HFF-Myc (cell line): ENCODE data around the gene ACHE.

Experiments used
- DNase-seq: peaks from one replicate; pipeline ENCODE4 v3.0.0-alpha.2; 2011; ENCODE audit warnings: low read depth; ENCODE audit errors: extremely low read depth
- H3K4me3 ChIP-seq: replicated peaks from 2 replicates; pipeline ENCODE4 v1.5.1; 2011; ENCODE audit warnings: low read depth, mild to moderate bottlenecking, control low read depth, low read length
- CTCF ChIP-seq: IDR thresholded peaks from 2 replicates; pipeline ENCODE4 v1.5.1; 2012; ENCODE audit warnings: mild to moderate bottlenecking, low read depth, low read length, control low read depth; ENCODE audit errors: missing control alignments

Gene ACHE

GRCh38 chr7:100881136-100881535 lies 14.6 kb downstream of the ACHE start:
- no peak overlapping the region for H3K4me3 ChIP-seq
- TF ChIP-seq CTCF, result no peak
- DNase-seq, result no peak

- H3K4me3 ChIP-seq, result no peak overlapping the region
- no peak for TF ChIP-seq CTCF
- DNase-seq, result no peak
These were observed 15.0 kb downstream of the ACHE start for GRCh38 chr7:100880645-100881044.

GRCh38 chr7:100879685-100880261 lies 15.9 kb downstream of the ACHE start:
- H3K4me3 ChIP-seq, result no peak overlapping the region
- DNase-seq, result no peak
- TF ChIP-seq CTCF, result no peak

- no peak for TF ChIP-seq CTCF
These were observed 17.0 kb downstream of the ACHE start for GRCh38 chr7:100878685-100879084.

GRCh38 chr7:100878013-100878412 lies 17.7 kb downstream of the ACHE start:
- TF ChIP-seq CTCF, result no peak
- no peak for DNase-seq
- H3K4me3 ChIP-seq, result no peak overlapping the region; the same call in 1 of the 2 replicates

More at GRCh38 chr7:100878685-100879084, 17.0 kb downstream of the ACHE start:
- no peak for DNase-seq
- H3K4me3 ChIP-seq, result no peak overlapping the region

- DNase-seq, result no peak
- peak overlapping the region; percentile 88 for H3K4me3 ChIP-seq
- no peak for TF ChIP-seq CTCF
These were observed 20.3 kb downstream of the ACHE start for GRCh38 chr7:100875356-100875751.

GRCh38 chr7:100874577-100875355 lies 20.9 kb downstream of the ACHE start, which contains the start of gene SRRT:
TSS of gene SRRT (plus strand) at chr7:100875103. CDS start at chr7:100875591, 488 bp downstream.
- DNase-seq, result peak; percentile 94
- TF ChIP-seq CTCF, result no peak
- peak within 1 kb of the TSS; percentile 88 for H3K4me3 ChIP-seq
